NCI-H2196 (cell line): ENCODE data around the gene LAG3.

Experiments used
- DNase-seq: peaks from one replicate; lab custom pipeline; 2025; ENCODE audit not compliant: unreplicated experiment; lab: John Stamatoyannopoulos, UW

Gene LAG3

GRCh38 chr12:6821591-6822425 is 49.5 kb downstream of the LAG3 start, which contains the start of gene GPR162:
Gene GPR162, plus strand, starts transcription at chr12:6821821. Its CDS starts 2,078 bp downstream, at chr12:6823899.
- peak; percentile 26 for DNase-seq

- DNase-seq: no peak
These were observed 50.3 kb downstream of the LAG3 start for GRCh38 chr12:6822426-6823135.

DNA sequence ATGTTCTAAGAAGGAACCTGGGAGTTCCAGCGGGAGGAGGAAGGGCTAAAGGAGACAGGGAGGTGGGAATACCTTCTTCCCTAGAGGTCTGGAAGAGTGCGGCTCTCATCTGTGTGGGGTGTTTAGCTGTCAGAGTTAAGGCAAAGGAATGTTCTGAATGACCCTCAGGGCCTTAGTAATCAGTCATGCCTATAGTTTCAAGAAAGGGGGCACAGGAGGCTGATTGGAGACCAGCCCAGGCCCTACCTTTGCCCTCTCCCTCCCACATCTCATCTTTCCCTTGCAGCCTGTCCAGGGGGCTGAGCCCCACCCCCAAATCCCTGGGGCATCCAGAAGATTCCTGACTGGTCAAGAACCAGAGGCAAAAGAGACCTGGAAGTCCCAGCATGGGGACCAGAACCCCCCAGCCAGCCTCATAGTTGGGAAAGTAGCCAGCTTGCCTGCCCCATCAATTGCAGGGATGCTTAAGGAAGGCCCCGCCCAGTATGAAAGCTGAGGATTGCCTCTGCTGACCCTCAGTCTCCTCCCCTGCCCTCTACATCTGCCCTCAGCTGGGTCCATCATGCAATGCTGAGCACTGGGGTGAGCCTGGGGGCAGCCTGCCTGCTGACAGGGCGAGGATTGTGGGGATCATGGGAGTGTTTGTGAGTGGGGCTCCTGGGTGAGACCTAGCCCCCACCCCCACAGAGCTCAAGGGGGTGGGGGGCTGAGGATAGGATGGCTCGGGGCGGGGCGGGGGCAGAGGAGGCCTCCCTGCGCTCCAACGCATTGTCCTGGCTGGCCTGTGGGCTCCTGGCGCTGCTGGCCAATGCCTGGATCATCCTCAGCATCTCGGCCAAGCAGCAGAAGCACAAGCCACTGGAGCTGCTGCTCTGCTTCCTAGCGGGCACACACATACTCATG is 51.1 kb downstream of the LAG3 start:
- no peak for DNase-seq

GRCh38 chr12:6824085-6824775 is 51.9 kb downstream of the LAG3 start:
- DNase-seq: no peak

DNA sequence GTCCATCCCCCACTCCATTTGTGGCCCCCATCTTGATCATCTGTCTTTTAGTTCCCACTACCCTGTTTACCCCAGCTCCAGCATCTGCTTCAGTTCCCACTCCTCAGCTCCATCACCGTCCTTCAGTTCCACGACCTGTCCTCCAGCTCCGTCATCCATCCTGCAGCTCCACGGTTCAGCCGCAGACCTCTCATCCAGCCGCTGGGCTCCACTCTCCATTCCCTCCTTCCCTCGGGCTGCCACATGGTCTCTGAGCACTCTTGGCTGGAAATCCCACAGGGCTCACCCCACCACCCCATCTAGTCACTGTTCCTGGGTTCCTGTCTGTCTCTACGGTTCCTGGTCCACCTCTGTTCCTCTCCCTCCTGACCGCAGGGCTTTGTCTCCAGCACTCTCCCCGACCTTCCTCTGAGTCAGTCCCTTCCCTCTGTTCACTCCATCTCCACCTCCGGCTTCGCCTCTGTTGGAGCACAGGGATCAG is 52.6 kb downstream of the LAG3 start:
- DNase-seq: no peak

GRCh38 chr12:6825398-6826124 is 53.2 kb downstream of the LAG3 start:
- DNase-seq: peak; percentile 75

DNA sequence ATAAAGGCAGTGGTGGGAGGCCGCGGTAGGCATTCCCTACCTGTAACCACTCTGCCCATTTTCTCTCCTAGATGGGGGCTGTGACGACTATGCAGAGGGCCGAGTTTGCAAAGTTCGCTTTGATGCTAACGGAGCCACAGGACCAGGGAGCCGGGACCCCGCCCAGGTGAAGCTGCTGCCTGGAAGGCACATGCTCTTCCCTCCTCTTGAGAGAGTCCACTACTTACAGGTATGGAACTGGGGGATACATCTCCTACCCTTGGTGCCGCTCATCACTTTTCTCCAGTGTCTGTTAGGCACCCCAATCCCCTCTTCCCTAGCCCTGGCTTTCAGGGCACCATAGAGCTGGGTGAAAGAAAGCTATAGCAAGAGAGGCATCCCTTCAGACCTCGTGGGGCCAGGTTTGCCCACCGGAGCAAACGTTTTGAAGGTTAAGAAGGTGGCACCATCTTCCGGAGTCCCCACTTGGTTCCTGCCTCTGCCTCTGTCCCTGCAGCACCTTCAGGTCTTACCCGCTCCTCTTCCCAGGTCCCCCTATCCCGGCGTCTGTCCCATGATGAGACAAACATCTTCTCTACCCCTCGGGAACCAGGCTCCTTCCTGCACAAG is 53.9 kb downstream of the LAG3 start:
- DNase-seq: no peak

DNA sequence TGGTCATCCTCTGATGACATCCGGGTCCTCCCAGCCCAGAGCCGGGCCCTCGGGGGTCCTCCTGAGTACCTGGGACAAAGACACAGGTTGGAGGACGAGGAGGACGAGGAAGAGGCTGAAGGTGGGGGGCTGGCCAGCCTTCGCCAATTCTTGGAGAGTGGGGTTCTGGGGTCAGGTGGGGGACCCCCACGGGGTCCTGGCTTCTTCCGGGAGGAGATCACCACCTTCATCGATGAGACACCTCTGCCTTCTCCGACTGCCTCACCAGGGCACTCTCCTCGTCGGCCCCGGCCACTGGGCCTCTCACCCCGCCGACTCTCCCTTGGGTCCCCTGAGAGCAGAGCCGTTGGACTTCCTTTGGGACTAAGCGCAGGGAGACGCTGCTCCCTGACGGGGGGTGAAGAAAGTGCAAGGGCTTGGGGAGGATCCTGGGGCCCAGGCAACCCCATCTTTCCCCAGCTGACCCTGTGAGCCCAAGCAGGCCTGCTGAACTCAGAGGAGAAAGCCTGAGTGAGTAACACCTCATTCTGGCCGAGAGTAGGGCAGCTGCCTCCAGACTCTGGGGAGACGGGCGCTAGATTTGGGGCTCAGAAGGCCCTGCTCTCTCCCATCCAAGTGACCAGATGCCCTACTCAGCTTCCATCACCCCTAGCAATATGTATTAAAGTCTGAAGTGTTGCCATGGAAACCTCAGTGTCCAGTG is 54.6 kb downstream of the LAG3 start:
- DNase-seq: no peak

- DNase-seq: peak; percentile 60
These were observed 55.2 kb downstream of the LAG3 start for GRCh38 chr12:6827437-6827911.
